Small intestine (tissue), 7 donors: ENCODE data around the gene ENO3. TPM values are rescaled to one million over a fixed set of nuclear protein-coding genes. Genes with fewer than 3 reads are reported as not detected.

Experiments used
- DNase-seq, 2 donors: peaks; one replicate each; pipeline versions ENCODE4 v3.0.0 to v3.0.0-alpha.2; 2013
- FAIRE-seq: peaks from 2 replicates; lab custom pipeline; 2012; peaks lifted over from hg19 to GRCh38; lab: Jason Lieb, UNC
- H3K27ac ChIP-seq, 3 donors: one replicate each; pipeline ENCODE4 v1.5.1; 2013; ENCODE audit warnings: low read length in 2 of 3, mild to moderate bottlenecking in 2 of 3, control low read depth in 1 of 3, inconsistent platforms in 1 of 3, low read depth in 1 of 3, moderate library complexity in 1 of 3
- H3K27me3 ChIP-seq, 3 donors: one replicate each; pipeline ENCODE4 v1.6.1; 2013; ENCODE audit warnings: low read length in 3 of 3, inconsistent platforms in 1 of 3; ENCODE audit not compliant: control insufficient read depth in 3 of 3, insufficient read depth in 3 of 3
- H3K36me3 ChIP-seq, 3 donors: one replicate each; pipeline ENCODE4 v1.6.1; 2013; ENCODE audit warnings: low read length in 3 of 3, inconsistent platforms in 1 of 3, low read depth in 1 of 3, mild to moderate bottlenecking in 1 of 3, moderate library complexity in 1 of 3; ENCODE audit not compliant: control insufficient read depth in 3 of 3, insufficient read depth in 2 of 3
- H3K4me1 ChIP-seq, 3 donors: one replicate each; pipeline ENCODE4 v1.6.1; 2013; ENCODE audit warnings: low read length in 2 of 3, inconsistent platforms in 1 of 3, low read depth in 1 of 3, mild to moderate bottlenecking in 1 of 3, moderate library complexity in 1 of 3; ENCODE audit not compliant: control insufficient read depth in 3 of 3, insufficient read depth in 2 of 3
- H3K4me3 ChIP-seq, 3 donors: one replicate each; pipeline ENCODE4 v1.5.1; 2013; ENCODE audit warnings: low read length in 3 of 3, control low read depth in 1 of 3, inconsistent platforms in 1 of 3, low read depth in 1 of 3, mild to moderate bottlenecking in 1 of 3, moderate library complexity in 1 of 3
- H3K9me3 ChIP-seq, 2 donors: one replicate each; pipeline ENCODE4 v1.6.1; 2013; ENCODE audit warnings: low read depth in 1 of 2, low read length in 1 of 2; ENCODE audit not compliant: control insufficient read depth in 2 of 2, insufficient read depth in 1 of 2
- WGBS, 3 donors: extraction: QIAGEN DNeasy Blood & Tissue Kit; methylation state at CpG; one replicate each; pipeline ENCODE4 v1.1.7; 2013; 5-methylcytosine and 5-hydroxymethylcytosine counted together
- polyA plus RNA-seq, 4 donors: library from polyadenylated mRNA; stranded (reverse) in 3 of 4; unstranded in 1 of 4; fragments of 200-250 nt in 3 of 4; fragments of 120-200 nt in 1 of 4; gene quantifications; one replicate each; pipeline versions ENCODE4 v1.2.1 to v1.2.3, GENCODE V29; 2013
- donor health status: healthy with polysubstance abuse.
- donor health status: control.
- donor health status: control.
- donor health status: Bipolar disorder and iron deficiency.
- donor health status: healthy.

ENO3 gene
- polyA plus RNA-seq, 4 donors = 10.7 to 98.0 (median 27.5) TPM

DNA sequence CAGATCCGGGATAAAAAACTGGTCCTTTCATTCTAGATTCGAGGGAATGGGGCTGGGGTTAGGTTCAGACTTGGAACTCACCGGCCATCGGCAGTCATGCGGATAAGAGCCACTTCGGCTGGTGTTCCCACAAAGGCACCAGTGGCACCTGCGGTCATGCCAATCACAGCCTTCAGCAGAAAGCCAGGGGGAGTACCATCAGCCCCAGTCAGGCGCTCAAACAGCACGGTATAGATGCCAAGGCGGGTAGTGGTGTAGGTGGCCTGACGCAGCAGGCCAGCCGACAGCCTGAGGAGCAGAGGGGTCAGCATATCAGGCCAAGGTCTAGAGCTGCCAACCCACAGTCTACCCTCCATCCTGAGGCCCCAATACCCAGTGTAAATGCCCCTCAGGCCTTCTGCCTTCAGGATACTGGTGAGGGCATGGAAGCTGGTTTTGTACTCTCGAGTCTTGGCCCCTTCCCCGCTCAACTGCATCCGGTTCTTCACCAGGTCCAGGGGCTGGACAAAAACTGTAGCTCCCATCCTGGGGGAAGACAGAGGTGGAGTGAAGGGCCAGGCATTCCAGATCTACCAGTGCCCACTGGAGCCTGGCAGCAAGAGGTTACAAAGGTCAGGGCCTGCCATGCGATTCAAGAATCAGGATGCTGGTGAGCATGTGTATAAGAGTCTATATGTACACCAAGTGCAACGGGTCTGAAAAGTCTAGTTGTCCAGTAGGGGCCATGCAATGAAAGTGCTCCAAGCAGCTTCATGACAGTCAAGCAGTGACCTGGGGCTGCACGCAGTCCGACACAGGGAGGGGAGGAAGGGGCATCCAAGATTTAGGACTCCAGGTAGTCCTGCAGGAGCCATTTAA is 12.0 kb upstream of the ENO3 start:
- no peaks in the 10 kb centered on the region for H3K9me3 ChIP-seq
- DNase-seq (peak; percentile 19 to 29), FAIRE-seq (no peak)
- peaks cover 4 to 26% (median 11%) of the 10 kb centered on the region in 3 donors for H3K4me1 ChIP-seq
- no peaks in the 10 kb centered on the region for H3K27me3 ChIP-seq
- H3K36me3 ChIP-seq = peaks cover 2 to 60% (median 12%) of the 10 kb centered on the region in 3 donors
- peak overlapping the region; percentile 87 to 96 (median 93) for H3K27ac ChIP-seq
- peak overlapping the region; percentile 64 to 97 (median 92) for H3K4me3 ChIP-seq
- WGBS, 3 donors = 23 to 56% (median 41%) methylated on average over 18 to 19 of the region's 19 CpGs

DNA sequence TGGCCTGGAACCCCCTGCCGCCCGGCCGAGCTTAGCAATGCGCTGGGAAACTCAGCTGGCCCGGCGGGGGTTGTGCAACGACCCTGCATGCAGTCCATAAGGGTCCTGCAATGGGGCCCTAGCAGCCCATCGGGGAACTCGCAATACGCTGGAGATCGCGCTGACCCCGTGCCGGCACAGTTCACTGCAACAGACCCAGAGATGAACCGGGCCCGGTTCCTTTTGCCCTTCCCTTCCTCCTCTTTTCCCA is 11.4 kb upstream of the ENO3 start:
- Histone ChIP-seq H3K27me3 (no peaks in the 10 kb centered on the region), H3K9me3 (no peaks in the 10 kb centered on the region), H3K27ac (peak overlapping the region; percentile 87 to 96 (median 93)), H3K36me3 (peaks cover 2 to 65% (median 15%) of the 10 kb centered on the region in 3 donors), H3K4me3 (peak overlapping the region; percentile 64 to 97 (median 92)), H3K4me1 (peaks cover 4 to 22% (median 9%) of the 10 kb centered on the region in 3 donors)
- 0 to 1% (median 0%) methylated on average over 9 to 16 of the region's 16 CpGs for WGBS, 3 donors
- FAIRE-seq = no peak
- DNase-seq = no peak

DNA sequence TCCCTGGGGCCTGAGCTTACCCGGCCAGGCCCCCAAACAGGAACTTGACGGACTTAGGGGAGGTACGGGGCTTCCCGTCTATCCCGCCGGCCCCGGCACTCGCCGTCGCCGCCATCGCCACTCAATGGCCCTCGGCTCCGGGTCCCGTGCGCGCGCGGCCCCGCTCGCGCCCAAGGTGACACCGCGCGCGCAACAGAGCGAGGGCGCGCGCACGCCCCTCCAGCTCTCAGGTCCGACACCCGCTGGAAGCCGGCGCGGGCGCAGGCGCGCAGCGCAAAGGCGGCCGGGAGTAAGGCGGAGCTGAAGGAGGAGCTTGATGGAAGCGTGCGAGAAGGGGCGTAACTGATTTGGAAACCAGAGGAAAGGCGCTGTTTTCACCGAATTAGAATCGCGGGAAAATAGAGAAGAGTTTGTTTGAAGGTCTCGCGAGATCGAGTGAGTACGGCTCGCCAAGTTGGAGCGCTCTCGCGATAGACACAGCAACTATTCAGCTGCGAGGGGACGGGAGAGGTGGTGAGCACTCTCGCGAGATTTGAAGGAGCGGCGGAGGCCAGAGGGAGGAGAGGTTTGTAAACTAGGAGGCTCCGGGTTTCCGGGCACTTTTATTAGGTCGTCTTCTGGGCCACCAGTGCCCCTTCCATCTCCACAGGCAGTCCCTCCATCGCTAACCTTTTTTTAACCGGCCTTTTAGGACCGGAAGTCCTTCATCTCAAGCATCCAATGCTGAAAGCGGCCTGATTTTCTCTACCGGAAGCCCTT is 10.9 kb upstream of the ENO3 start, which contains the start of the genes RNF167 and SLC25A11:
Gene RNF167, plus strand, starts transcription at position 473 of the 759 bp plus-strand sequence. CDS start 642 bp downstream, outside the sequence.
Gene SLC25A11, minus strand, starts transcription at position 251 of the 759 bp plus-strand sequence. Its CDS starts 136 bp downstream, at position 115.
- peak within 1 kb of the TSS; percentile 87 to 96 (median 93) for H3K27ac ChIP-seq
- H3K9me3 ChIP-seq = no peaks in the 10 kb centered on the region
- H3K36me3 ChIP-seq = peaks cover 2 to 70% (median 20%) of the 10 kb centered on the region in 3 donors
- H3K4me3 ChIP-seq = peak within 1 kb of the TSS; percentile 64 to 97 (median 92)
- DNase-seq (peak; percentile 99 to 100), FAIRE-seq (no peak)
- no peaks in the 10 kb centered on the region for H3K27me3 ChIP-seq
- peaks cover 7 to 25% (median 8%) of the 10 kb centered on the region in 3 donors for H3K4me1 ChIP-seq
- WGBS, 3 donors = 0% methylated on average over 64 to 72 of the region's 72 CpGs

DNA sequence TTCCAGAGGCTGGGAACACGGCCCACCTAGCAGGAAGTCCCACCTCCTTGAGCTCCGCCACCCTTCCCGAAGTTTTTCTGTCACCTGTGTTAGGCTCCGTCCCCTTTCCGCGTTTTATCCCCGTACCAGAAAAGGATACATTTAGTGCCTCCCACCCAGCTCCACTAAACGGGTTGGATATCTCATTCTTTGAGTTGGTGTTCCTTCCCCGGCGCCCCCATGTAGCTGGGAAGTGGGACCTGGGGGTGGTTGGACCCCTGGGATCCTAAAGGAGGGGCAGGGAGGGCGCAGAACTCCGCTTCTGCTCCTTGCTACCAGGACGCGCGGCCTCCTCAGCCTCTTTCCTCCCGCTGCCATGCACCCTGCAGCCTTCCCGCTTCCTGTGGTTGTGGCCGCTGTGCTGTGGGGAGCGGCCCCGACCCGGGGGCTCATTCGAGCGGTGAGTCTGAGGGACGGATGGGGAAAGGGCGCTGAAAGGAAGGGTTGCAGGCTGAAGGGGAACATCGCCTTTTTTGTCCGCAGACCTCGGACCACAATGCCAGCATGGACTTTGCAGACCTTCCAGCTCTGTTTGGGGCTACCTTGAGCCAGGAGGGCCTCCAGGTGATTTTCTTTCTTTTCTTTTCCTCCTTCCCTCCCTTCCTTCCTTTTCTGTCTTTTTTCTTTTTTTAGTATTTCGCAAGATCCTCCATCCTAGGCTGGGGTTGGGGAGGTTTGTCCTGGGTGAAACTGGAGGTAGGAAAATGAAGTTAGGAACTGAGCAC is 10.2 kb upstream of the ENO3 start:
- H3K4me3 ChIP-seq = peak overlapping the region; percentile 62 to 97 (median 62)
- 0 to 1% (median 0%) methylated on average over 29 of the region's 29 CpGs for WGBS, 3 donors
- H3K27me3 ChIP-seq = no peaks in the 10 kb centered on the region
- peaks cover 7 to 33% (median 11%) of the 10 kb centered on the region in 3 donors for H3K4me1 ChIP-seq
- H3K36me3 ChIP-seq = peaks cover 2 to 70% (median 22%) of the 10 kb centered on the region in 3 donors
- H3K27ac ChIP-seq = peak overlapping the region; percentile 87 to 96 (median 93)
- DNase-seq (peak in 1 of 2 donors; percentile 40), FAIRE-seq (no peak)
- H3K9me3 ChIP-seq = no peaks in the 10 kb centered on the region

DNA sequence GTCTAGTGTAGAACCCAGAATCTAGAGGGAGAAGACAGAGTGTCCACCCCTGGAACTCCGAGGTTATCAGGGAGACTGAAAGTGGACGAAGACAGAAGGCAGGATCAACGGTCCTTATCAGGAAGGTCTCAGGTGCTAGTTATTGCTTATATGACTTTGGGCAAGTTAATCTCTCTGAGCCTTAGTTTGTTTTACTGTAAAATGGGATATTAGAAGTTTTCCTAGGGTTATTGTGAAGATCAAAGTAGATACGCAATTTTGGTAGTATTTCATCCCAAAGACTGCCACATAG is 9.7 kb upstream of the ENO3 start:
- Histone ChIP-seq H3K9me3 (no peaks in the 10 kb centered on the region), H3K36me3 (peaks cover 2 to 68% (median 26%) of the 10 kb centered on the region in 3 donors), H3K4me3 (peak overlapping the region; percentile 62 to 97 (median 62)), H3K4me1 (peaks cover 7 to 38% (median 15%) of the 10 kb centered on the region in 3 donors), H3K27me3 (no peaks in the 10 kb centered on the region), H3K27ac (peak overlapping the region; percentile 87 to 96 (median 93))
- FAIRE-seq = no peak
- DNase-seq = no peak
- 14 to 39% (median 18%) methylated on average over 4 of the region's 4 CpGs for WGBS, 3 donors

DNA sequence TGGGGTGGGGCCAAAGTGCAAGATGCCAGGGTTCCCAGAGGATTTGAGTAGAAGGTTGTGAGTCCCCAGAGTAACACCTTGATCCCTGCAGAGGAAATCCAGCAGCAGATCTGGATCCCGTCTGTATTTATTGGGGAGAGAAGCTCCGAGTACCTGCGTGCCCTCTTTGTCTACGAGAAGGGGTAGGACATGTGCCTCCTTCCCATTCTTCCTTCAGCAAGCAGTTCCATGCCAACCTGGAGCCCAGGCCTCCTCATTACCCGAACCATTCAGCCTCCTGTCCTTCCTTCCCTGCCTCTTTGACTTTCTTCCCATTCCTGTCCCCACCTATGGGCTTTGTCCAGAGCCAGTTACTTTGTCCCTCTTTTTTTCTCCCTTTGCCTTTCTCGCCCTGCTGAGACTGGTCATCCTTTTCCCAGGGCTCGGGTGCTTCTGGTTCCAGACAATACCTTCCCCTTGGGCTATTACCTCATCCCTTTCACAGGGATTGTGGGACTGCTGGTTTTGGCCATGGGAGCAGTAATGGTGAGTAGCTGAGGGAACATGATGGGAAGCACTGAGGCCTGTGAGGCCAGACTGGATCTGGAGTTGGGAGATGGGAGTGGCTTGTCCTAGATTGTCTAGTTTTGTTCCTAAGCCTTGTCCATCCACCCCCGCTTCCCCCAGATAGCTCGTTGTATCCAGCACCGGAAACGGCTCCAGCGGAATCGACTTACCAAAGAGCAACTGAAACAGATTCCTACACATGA is 8.0 kb upstream of the ENO3 start:
- FAIRE-seq = no peak

DNA sequence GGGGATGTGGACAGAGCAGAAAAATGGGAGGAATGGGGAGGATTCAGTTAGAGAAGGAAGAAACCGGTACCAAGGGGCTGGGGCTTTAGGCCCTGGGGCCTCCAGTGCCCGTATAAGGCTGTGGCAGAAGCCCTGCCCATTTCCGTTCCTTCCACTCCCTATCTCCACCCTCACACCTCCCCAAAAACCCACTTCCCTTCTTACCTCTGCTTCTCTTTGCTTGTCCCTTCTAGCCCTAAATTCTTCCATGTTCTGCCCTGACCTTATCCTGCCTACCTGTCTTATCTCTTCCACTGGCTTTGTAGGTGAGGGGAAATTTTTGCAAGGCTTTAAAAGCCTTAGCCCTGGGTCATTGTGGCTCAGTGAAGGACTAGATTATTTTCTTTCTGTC is 6.8 kb upstream of the ENO3 start:
- DNase-seq (peak in 1 of 2 donors; percentile 53), FAIRE-seq (no peak)
- peaks cover 0 to 51% (median 24%) of the 10 kb centered on the region in 3 donors for H3K36me3 ChIP-seq
- no peaks in the 10 kb centered on the region for H3K9me3 ChIP-seq
- peaks cover 4 to 31% (median 17%) of the 10 kb centered on the region in 3 donors for H3K4me1 ChIP-seq
- WGBS, 3 donors = 25 to 70% (median 39%) methylated on average over 3 of the region's 3 CpGs
- H3K4me3 ChIP-seq = peak overlapping the region in 1 of 3 donors; percentile 5
- no peaks in the 10 kb centered on the region for H3K27me3 ChIP-seq
- peak overlapping the region in 2 of 3 donors; percentile 86 for H3K27ac ChIP-seq

More for the DNA sequence above, 8.0 kb upstream of the ENO3 start:
- H3K36me3 ChIP-seq = peaks cover 0 to 60% (median 24%) of the 10 kb centered on the region in 3 donors
- DNase-seq = no peak
- no peaks in the 10 kb centered on the region for H3K9me3 ChIP-seq
- H3K4me1 ChIP-seq = peaks cover 7 to 43% (median 17%) of the 10 kb centered on the region in 3 donors
- H3K27ac ChIP-seq = peak overlapping the region in 2 of 3 donors; percentile 4 to 13
- WGBS, 3 donors = 76 to 79% (median 79%) methylated on average over 13 of the region's 13 CpGs
- H3K4me3 ChIP-seq = no peak overlapping the region
- H3K27me3 ChIP-seq = no peaks in the 10 kb centered on the region
